Kidney (tissue), 14 donors: Measurements from ENCODE around the gene DCTN4. TPM values are rescaled to one million over a fixed set of nuclear protein-coding genes. Genes with fewer than 3 reads are reported as not detected.

ENCODE experiments used
- DNase-seq, 5 donors: peaks; one replicate each; pipeline ENCODE4 v3.0.0-alpha.2; 2013 to 2020
- FAIRE-seq: peaks from 2 replicates; lab custom pipeline; 2012; peaks lifted over from hg19 to GRCh38; lab: Jason Lieb, UNC
- H3K27ac ChIP-seq, 2 donors: one replicate each; pipeline ENCODE4 v1.7.0; 2013; ENCODE audit warnings: low read depth in 2 of 2, low read length in 2 of 2, inconsistent platforms in 1 of 2
- H3K27me3 ChIP-seq: one replicate; pipeline ENCODE4 v1.7.1; 2013; ENCODE audit warnings: low read length, inconsistent platforms; ENCODE audit not compliant: control insufficient read depth, insufficient read depth
- H3K36me3 ChIP-seq, 3 donors: one replicate each; pipeline versions ENCODE4 v1.7.0 to v1.7.1; 2013; ENCODE audit warnings: low read length in 3 of 3, control low read depth in 1 of 3, inconsistent platforms in 1 of 3; ENCODE audit not compliant: insufficient read depth in 3 of 3, control insufficient read depth in 2 of 3
- H3K4me1 ChIP-seq, 3 donors: one replicate each; pipeline versions ENCODE4 v1.7.0 to v1.7.1; 2013; ENCODE audit warnings: low read length in 3 of 3, inconsistent platforms in 1 of 3, low read depth in 1 of 3; ENCODE audit not compliant: control insufficient read depth in 2 of 3, insufficient read depth in 2 of 3
- H3K4me3 ChIP-seq, 3 donors: one replicate each; pipeline versions ENCODE4 v1.7.0 to v1.8.1; 2013; ENCODE audit warnings: low read length in 3 of 3, control low read depth in 1 of 3, inconsistent platforms in 1 of 3
- H3K9ac ChIP-seq, 3 donors: one replicate each; pipeline versions ENCODE4 v1.7.0 to v1.7.1; 2013; ENCODE audit warnings: low read length in 3 of 3, control low read depth in 1 of 3, inconsistent platforms in 1 of 3
- H3K9me3 ChIP-seq, 3 donors: one replicate each; pipeline versions ENCODE4 v1.7.0 to v1.7.1; 2013; ENCODE audit warnings: low read length in 3 of 3, control low read depth in 1 of 3, inconsistent platforms in 1 of 3; ENCODE audit not compliant: control insufficient read depth in 2 of 3, insufficient read depth in 1 of 3
- intact Hi-C: fragments of 100-400 bp; cut with DNase I; formaldehyde crosslinking; loops from one replicate; pipeline ENCODE4 v1.11.1; 2022
- polyA plus RNA-seq: library from polyadenylated mRNA; stranded (reverse); fragments of 350-450 nt; fragmentation: Illumina TruSeq; extraction: RNeasy Lipid Tissue Mini Kit (QIAGEN cat#74804); gene quantifications from one replicate; pipeline ENCODE4 v1.2.3, GENCODE V29; 2014; ENCODE audit warnings: low read depth, low replicate concordance; ENCODE audit not compliant: insufficient read depth
- total RNA-seq: library from RNA; stranded (reverse); fragmentation: NEBNext Ultra II Directional; extraction: Animal tissue kit (Norgen Biotek cat#: 25700); gene quantifications from one replicate; pipeline ENCODE4 v1.2.1, GENCODE V29; 2021
- TF ChIP-seq, protein P1 (sequence below): IDR thresholded peaks from 3 replicates; pipeline ENCODE4 v1.5.1; 2012; ENCODE audit warnings: mild to moderate bottlenecking, moderate library complexity, borderline replicate concordance; ENCODE audit not compliant: insufficient read depth; ENCODE audit errors: extremely low read depth
- donor health status: control.
- donor health status: control.
- donor health status: control.
- donor health status: control.
- donor health status: control.
- donor health status: DM: yes; HTN: yes; CAD: no.
- donor health status: Normal renal cell carcinoma (clear cell type).

The DCTN4 gene
- total and polyA plus RNA-seq, 2 donors from 2014 or later: 17.5 to 59.1 TPM

DNA sequence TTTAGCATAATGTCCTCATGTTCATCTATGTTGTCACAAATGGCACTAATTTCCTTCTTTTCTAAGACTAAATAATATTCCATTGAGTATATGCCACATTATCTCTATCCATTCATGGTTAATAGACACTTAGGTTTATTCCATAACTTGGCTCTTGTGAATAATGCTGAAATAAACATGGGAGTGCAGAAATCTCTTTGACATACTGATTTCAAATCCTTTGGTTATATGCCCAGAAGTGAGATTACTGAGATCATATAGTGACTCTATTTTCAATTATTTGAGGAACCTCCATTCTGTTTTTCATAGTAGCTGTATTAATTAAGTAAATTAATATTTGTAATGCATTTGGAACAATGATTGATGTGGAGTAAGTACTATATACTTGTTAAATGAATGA is 32.7 kb upstream of the DCTN4 start:
- no peak overlapping the region for H3K9ac ChIP-seq
- no peaks in the 10 kb centered on the region for H3K27me3 ChIP-seq
- intact Hi-C loops: no loop called here
- H3K9me3 ChIP-seq: no peaks in the 10 kb centered on the region
- FAIRE-seq: no peak
- TF ChIP-seq, protein P1, sequence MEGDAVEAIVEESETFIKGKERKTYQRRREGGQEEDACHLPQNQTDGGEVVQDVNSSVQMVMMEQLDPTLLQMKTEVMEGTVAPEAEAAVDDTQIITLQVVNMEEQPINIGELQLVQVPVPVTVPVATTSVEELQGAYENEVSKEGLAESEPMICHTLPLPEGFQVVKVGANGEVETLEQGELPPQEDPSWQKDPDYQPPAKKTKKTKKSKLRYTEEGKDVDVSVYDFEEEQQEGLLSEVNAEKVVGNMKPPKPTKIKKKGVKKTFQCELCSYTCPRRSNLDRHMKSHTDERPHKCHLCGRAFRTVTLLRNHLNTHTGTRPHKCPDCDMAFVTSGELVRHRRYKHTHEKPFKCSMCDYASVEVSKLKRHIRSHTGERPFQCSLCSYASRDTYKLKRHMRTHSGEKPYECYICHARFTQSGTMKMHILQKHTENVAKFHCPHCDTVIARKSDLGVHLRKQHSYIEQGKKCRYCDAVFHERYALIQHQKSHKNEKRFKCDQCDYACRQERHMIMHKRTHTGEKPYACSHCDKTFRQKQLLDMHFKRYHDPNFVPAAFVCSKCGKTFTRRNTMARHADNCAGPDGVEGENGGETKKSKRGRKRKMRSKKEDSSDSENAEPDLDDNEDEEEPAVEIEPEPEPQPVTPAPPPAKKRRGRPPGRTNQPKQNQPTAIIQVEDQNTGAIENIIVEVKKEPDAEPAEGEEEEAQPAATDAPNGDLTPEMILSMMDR: no peak
- H3K4me3 ChIP-seq: no peak overlapping the region
- no peak overlapping the region for H3K27ac ChIP-seq
- DNase-seq: no peak
- peaks cover 0 to 14% (median 5%) of the 10 kb centered on the region in 3 donors for H3K36me3 ChIP-seq
- H3K4me1 ChIP-seq: peaks cover 0 to 11% (median 9%) of the 10 kb centered on the region in 3 donors

DNA sequence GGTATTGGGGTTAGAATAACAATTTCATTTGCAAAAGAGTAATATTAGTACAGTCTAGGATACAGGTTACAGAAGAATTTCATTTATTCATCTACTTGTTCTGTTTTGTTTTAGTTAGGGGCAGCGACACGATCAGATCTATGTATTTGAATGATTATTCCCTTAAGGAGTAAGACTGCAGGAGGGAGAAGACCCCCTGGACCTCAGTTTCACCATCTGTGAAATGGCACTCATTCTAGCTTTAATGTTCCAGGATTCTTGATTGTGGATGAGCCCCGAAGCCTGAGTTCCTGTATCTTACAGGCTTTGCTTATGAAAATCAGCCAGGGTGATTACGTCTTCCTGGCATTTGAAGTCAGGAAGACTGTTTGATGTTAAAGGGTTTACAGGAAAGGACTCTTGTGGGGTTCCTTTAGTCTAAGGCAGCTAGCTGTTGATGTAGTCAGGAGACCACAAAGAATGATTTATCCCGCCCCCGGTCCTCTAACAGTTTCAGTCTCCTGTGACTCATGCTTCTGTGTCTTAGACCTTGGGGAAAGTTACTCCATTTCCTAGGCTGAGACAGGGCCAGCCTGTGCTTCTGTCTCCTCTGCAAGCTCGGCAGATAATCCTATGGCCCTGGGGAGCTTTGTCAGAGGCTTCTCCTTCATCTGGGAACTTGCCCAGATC is 31.3 kb upstream of the DCTN4 start:
- intact Hi-C loops: no loop called here
- Histone ChIP-seq H3K27me3 (no peaks in the 10 kb centered on the region), H3K4me3 (no peak overlapping the region), H3K9me3 (no peaks in the 10 kb centered on the region), H3K27ac (peak overlapping the region; percentile 10 to 43), H3K9ac (no peak overlapping the region), H3K4me1 (peaks cover 0 to 11% (median 9%) of the 10 kb centered on the region in 3 donors), H3K36me3 (no peaks in the 10 kb centered on the region)
- TF ChIP-seq, protein P1: no peak
- DNase-seq (peak in 2 of 5 donors; percentile 66 to 71), FAIRE-seq (peak; percentile 8)

DNA sequence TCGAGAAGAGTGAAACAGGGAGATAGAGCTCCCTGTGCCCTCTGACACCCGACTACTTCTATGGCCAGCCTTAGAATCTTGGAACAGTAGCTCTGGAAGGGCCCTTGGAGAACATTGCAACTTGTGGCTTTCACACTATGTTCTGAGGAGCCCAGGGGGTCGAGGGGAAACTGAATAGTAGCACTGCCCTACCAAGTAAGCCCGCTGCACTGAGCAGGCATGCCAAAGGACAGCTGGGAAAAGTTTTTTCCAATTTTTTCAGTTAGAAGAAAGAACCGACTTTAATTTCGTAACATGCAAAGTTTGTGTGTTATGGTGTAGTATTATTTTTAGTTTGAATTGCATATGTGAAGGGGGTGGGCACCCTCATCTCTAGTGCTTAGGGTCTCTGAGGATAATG is 30.6 kb upstream of the DCTN4 start:
- no peak overlapping the region for H3K9ac ChIP-seq
- no peak for DNase-seq
- H3K4me1 ChIP-seq: peaks cover 0 to 11% (median 9%) of the 10 kb centered on the region in 3 donors

More for the DNA sequence above, 30.6 kb upstream of the DCTN4 start:
- H3K36me3 ChIP-seq: no peaks in the 10 kb centered on the region
- intact Hi-C loops: no loop called here
- peak overlapping the region; percentile 10 to 54 for H3K27ac ChIP-seq
- no peaks in the 10 kb centered on the region for H3K27me3 ChIP-seq
- no peak overlapping the region for H3K4me3 ChIP-seq
- no peaks in the 10 kb centered on the region for H3K9me3 ChIP-seq
- TF ChIP-seq, protein P1: no peak
- FAIRE-seq: no peak
